Chondrocyte (in vitro differentiated cells): ENCODE data around the gene MAPRE3. TPM values are rescaled to one million over a fixed set of nuclear protein-coding genes. Genes with fewer than 3 reads are reported as not detected.
A peak's percentile ranks its signal among the peaks of the same experiment; 100 is the strongest.

Experiments used
- DNase-seq: peaks from one replicate; pipeline ENCODE4 v3.0.0; 2021; ENCODE audit warnings: mixed read lengths, low spot score
- H3K27ac Mint-ChIP-seq: one replicate; pipeline ENCODE4 v1.8.0; 2021; ENCODE audit warnings: mild to moderate bottlenecking, moderate library complexity, mixed read lengths; ENCODE audit not compliant: unreplicated experiment
- H3K27me3 Mint-ChIP-seq: 2 replicates; pipeline ENCODE4 v1.8.0; 2021; ENCODE audit warnings: low read depth, mixed read lengths
- H3K36me3 Mint-ChIP-seq: 2 replicates; pipeline ENCODE4 v1.8.0; 2021; ENCODE audit warnings: low read depth, mixed read lengths
- H3K4me1 Mint-ChIP-seq: 2 replicates; pipeline ENCODE4 v1.8.0; 2021; ENCODE audit warnings: low read depth, mild to moderate bottlenecking, mixed read lengths
- H3K4me3 Mint-ChIP-seq: one replicate; pipeline ENCODE4 v1.8.0; 2021; ENCODE audit warnings: mild to moderate bottlenecking, moderate library complexity, mixed read lengths; ENCODE audit not compliant: unreplicated experiment
- H3K9me3 Mint-ChIP-seq: 2 replicates; pipeline ENCODE4 v1.8.0; 2021; ENCODE audit warnings: low read depth, mixed read lengths
- total RNA-seq: library from RNA; stranded (reverse); gene quantifications from 3 replicates; pipeline ENCODE4 v1.2.1, GENCODE V29; 2021
- TF ChIP-seq, protein P1 (sequence below): fragments of 200-600 bp; sonication (generic); IDR thresholded peaks from 2 replicates; pipeline ENCODE4 v1.5.0; 2021; ENCODE audit warnings: antibody characterized with exemption, mild to moderate bottlenecking, moderate library complexity

Gene MAPRE3
- total RNA-seq, 1 donor from 2014 or later = 12.3 TPM

DNA sequence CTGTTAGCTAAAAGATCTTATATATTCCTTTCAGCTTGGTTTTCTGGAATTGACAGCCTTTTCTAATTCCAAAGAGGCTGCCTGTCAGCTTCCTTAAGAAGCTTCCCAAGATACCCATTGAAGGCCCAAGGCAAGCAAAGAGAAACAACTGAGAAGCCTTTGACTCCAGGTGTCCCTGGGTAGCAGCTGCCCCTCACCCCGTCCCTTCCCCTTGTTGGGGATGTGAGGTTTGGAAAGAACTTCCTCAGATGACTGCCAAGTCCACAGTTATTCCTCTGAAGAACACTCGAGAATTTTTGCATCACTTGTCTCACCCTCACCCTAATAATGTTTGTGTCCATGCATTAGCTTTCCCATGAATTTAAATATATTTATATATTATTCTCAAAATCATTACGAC is 13.3 kb downstream of the MAPRE3 start:
- H3K4me3 Mint-ChIP-seq = no peak overlapping the region
- DNase-seq = no peak
- TF ChIP-seq, protein P1, sequence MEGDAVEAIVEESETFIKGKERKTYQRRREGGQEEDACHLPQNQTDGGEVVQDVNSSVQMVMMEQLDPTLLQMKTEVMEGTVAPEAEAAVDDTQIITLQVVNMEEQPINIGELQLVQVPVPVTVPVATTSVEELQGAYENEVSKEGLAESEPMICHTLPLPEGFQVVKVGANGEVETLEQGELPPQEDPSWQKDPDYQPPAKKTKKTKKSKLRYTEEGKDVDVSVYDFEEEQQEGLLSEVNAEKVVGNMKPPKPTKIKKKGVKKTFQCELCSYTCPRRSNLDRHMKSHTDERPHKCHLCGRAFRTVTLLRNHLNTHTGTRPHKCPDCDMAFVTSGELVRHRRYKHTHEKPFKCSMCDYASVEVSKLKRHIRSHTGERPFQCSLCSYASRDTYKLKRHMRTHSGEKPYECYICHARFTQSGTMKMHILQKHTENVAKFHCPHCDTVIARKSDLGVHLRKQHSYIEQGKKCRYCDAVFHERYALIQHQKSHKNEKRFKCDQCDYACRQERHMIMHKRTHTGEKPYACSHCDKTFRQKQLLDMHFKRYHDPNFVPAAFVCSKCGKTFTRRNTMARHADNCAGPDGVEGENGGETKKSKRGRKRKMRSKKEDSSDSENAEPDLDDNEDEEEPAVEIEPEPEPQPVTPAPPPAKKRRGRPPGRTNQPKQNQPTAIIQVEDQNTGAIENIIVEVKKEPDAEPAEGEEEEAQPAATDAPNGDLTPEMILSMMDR = no peak
- peaks cover 2% of the 10 kb centered on the region for H3K36me3 Mint-ChIP-seq
- H3K4me1 Mint-ChIP-seq = peaks cover 19% of the 10 kb centered on the region
- no peaks in the 10 kb centered on the region for H3K9me3 Mint-ChIP-seq
- no peaks in the 10 kb centered on the region for H3K27me3 Mint-ChIP-seq
- H3K27ac Mint-ChIP-seq = no peak overlapping the region

DNA sequence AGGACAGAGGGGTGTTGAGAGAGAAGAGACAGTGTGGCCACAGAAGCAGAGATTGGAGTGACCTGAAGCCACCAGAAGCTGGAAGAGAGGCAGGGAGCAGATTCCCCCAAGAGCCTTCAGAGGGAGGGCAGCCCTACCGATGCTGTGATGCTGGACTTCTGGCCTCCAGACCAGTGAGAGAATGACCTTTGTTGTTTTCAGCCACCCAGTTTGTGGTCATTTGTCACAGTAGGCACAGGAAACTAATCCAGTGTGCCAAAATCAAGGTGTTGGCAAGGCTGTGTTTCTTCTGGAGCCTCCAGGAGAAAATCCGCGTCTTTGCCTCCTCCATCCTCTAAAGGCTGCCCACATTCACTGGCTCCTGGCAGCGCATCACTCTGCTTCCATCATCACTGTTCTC is 15.4 kb downstream of the MAPRE3 start:
- DNase-seq = no peak
- Mint-ChIP-seq H3K4me1 (peaks cover 22% of the 10 kb centered on the region), H3K36me3 (peaks cover 3% of the 10 kb centered on the region), H3K27ac (no peak overlapping the region), H3K9me3 (no peaks in the 10 kb centered on the region), H3K27me3 (no peaks in the 10 kb centered on the region), H3K4me3 (no peak overlapping the region)
- TF ChIP-seq, protein P1 = no peak

DNA sequence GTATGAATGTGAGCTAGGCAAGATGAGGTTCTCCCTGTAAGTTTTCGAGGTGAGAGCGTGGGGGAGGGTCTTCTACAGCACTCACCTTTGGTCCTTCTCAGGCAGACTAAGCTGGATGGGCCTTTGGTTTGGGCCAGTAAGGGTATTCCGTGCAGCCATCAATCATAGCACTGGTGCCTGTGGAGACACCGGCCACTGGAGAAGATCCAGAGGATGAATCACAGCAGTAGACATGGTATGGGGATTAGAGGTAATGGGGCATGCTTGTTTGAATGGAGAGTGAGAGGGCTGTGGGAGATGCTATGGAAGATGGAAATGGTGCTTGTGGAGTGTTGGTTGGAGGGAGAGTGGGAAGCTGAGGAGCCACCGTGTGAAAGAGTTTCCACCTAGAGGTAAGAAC is 16.1 kb downstream of the MAPRE3 start:
- Mint-ChIP-seq H3K4me1 (peaks cover 24% of the 10 kb centered on the region), H3K36me3 (peaks cover 3% of the 10 kb centered on the region), H3K4me3 (no peak overlapping the region), H3K27me3 (no peaks in the 10 kb centered on the region), H3K27ac (no peak overlapping the region), H3K9me3 (no peaks in the 10 kb centered on the region)
- DNase-seq = no peak
- TF ChIP-seq, protein P1 = no peak

DNA sequence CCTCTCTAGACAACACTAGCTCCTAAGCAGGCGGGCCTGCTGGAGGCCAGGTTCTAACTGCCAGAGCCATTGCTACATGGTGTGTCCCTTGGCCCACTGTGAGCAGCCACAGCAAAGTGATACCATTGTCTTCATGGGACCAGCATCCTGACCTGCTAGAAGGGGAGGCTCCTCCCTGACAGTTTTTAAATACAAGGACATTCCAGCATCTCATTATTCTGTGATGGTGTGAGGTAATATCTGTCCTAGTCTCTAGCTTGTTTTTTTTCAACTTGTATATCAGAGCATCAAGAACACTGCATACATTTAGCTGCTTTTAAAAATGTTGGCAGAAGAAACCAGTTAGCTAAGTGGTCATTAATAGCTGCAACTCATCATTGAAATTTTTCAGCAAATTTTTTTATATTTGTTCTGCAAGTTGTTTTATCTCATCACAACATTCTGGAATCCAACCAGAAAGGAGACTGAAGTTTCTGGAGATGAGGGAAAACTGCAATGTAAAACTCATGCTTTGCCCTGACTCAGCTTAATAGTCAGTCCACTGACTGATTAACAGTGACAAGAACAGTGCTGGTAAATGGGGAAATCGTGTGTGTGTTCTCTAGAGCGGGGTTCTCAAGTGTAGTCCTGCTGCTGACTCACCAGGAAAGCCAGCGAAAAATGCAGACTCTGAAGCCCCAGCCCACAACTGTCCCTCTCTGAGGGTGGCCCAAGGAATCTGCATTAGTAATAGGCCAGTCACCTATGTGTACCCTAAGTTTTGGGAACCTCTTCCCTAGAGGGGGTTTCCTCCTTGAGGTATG is 17.8 kb downstream of the MAPRE3 start:
- H3K27me3 Mint-ChIP-seq = no peaks in the 10 kb centered on the region
- TF ChIP-seq, protein P1 = no peak
- peak overlapping the region; percentile 63 for H3K27ac Mint-ChIP-seq
- H3K9me3 Mint-ChIP-seq = no peaks in the 10 kb centered on the region
- peaks cover 27% of the 10 kb centered on the region for H3K4me1 Mint-ChIP-seq
- DNase-seq = no peak
- H3K36me3 Mint-ChIP-seq = peaks cover 5% of the 10 kb centered on the region
- H3K4me3 Mint-ChIP-seq = no peak overlapping the region

DNA sequence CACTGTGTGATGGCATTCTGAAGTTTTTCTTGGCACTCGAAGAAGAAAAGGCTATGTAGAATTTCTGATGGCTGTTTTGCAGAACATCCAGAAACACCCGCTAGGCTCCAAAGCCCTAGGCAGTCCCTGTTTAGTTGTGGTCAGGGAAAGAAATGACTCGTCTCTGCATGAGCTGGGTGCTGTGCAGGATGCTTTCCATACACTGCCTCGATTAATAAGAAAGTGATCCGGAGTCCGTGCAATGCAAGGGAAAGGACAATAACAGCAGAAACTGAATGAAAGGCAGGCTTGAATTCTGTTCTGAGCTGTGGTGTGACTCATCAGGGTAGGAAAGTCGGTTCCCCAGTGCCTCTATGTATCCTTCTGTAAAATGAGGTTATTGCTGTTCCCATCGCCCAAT is 18.7 kb downstream of the MAPRE3 start:
- H3K36me3 Mint-ChIP-seq = peaks cover 5% of the 10 kb centered on the region
- H3K27ac Mint-ChIP-seq = peak overlapping the region; percentile 63
- H3K4me1 Mint-ChIP-seq = peaks cover 27% of the 10 kb centered on the region
- H3K9me3 Mint-ChIP-seq = no peaks in the 10 kb centered on the region
- no peak for DNase-seq
- no peaks in the 10 kb centered on the region for H3K27me3 Mint-ChIP-seq
- TF ChIP-seq, protein P1 = no peak
- no peak overlapping the region for H3K4me3 Mint-ChIP-seq
